CD4-positive, alpha-beta T cell treated with Interleukin-6 at 100 ng/mL for 8 hours (primary cell): ENCODE data around the gene AP5Z1.

Source experiments
- DNase-seq: peaks from one replicate; pipeline ENCODE4 v3.0.0-alpha.2; 2020; ENCODE audit warnings: mixed read lengths, low spot score

AP5Z1 gene

GRCh38 chr7:4822677-4823076 lies 47.3 kb downstream of the AP5Z1 start:
- no peak for DNase-seq

- no peak for DNase-seq
Measured at GRCh38 chr7:4823441-4824119, 48.2 kb downstream of the AP5Z1 start.

- no peak for DNase-seq
Measured at GRCh38 chr7:4824120-4824775, 48.8 kb downstream of the AP5Z1 start.

GRCh38 chr7:4825081-4825480 lies 49.7 kb downstream of the AP5Z1 start:
- DNase-seq: no peak

- no peak for DNase-seq
Measured at GRCh38 chr7:4828720-4829383, 53.4 kb downstream of the AP5Z1 start.

- peak; percentile 55 for DNase-seq
Measured at GRCh38 chr7:4830176-4830575, 54.8 kb downstream of the AP5Z1 start.

- DNase-seq: no peak
Measured at GRCh38 chr7:4831723-4832495, 56.5 kb downstream of the AP5Z1 start.

- no peak for DNase-seq
Measured at GRCh38 chr7:4832711-4833110, 57.3 kb downstream of the AP5Z1 start.

- no peak for DNase-seq
Measured at GRCh38 chr7:4833176-4833575, 57.8 kb downstream of the AP5Z1 start.

- DNase-seq: no peak
Measured at GRCh38 chr7:4833691-4834600, 58.5 kb downstream of the AP5Z1 start.

GRCh38 chr7:4834601-4835397 lies 59.4 kb downstream of the AP5Z1 start:
- no peak for DNase-seq

- DNase-seq: no peak
Measured at GRCh38 chr7:4835398-4836205, 60.2 kb downstream of the AP5Z1 start.

- DNase-seq: no peak
Measured at GRCh38 chr7:4836206-4836661, 60.8 kb downstream of the AP5Z1 start.

- no peak for DNase-seq
Measured at GRCh38 chr7:4837041-4837802, 61.8 kb downstream of the AP5Z1 start.

- DNase-seq: no peak
Measured at GRCh38 chr7:4837803-4838625, 62.6 kb downstream of the AP5Z1 start.

- DNase-seq: no peak
Measured at GRCh38 chr7:4838626-4839334, 63.4 kb downstream of the AP5Z1 start.

GRCh38 chr7:4840079-4840501 lies 64.7 kb downstream of the AP5Z1 start:
- no peak for DNase-seq
